HepG2 (cell line): ENCODE data around the gene TNFAIP2. TPM values are rescaled to one million over a fixed set of nuclear protein-coding genes. Genes with fewer than 3 reads are reported as not detected.

Experiments used
- HMG20B ChIP-seq: conservative IDR thresholded peaks from 2 replicates; pipeline ENCODE4 v1.6.1; 2016; ENCODE audit warnings: missing genetic modification reagents, missing compliant biosample characterization
- HOXA9 ChIP-seq: sonication (generic); formaldehyde crosslinking; IDR thresholded peaks from 2 replicates; pipeline ENCODE4 v1.8.1; 2022; ENCODE audit warnings: missing genetic modification reagents, mild to moderate bottlenecking, moderate library complexity, borderline replicate concordance
- KLF6 ChIP-seq: IDR thresholded peaks from 2 replicates; pipeline ENCODE4 v1.8.0; 2016; ENCODE audit warnings: missing biosample characterization, missing genetic modification reagents
- MBD4 ChIP-seq: IDR thresholded peaks from 2 replicates; pipeline ENCODE4 v1.6.1; 2012; ENCODE audit warnings: low read length, inconsistent platforms, borderline replicate concordance
- MLLT10 ChIP-seq: sonication (generic); formaldehyde crosslinking; IDR thresholded peaks from 2 replicates; pipeline ENCODE4 v1.4.0; 2020; ENCODE audit warnings: missing genetic modification reagents
- NFATC3 ChIP-seq: sonication (generic); formaldehyde crosslinking; IDR thresholded peaks from 2 replicates; pipeline ENCODE4 v1.5.1; 2020; ENCODE audit warnings: mild to moderate bottlenecking, missing genetic modification reagents
- RBFOX2 ChIP-seq: fragments of 200-400 bp; formaldehyde crosslinking; IDR thresholded peaks from 2 replicates; pipeline ENCODE4 v1.6.1; 2017; ENCODE audit warnings: low read depth, mild to moderate bottlenecking, low read length
- THRA ChIP-seq: sonication (generic); formaldehyde crosslinking; IDR thresholded peaks from 2 replicates; pipeline ENCODE4 v1.4.0; 2020; ENCODE audit warnings: missing genetic modification reagents, borderline replicate concordance
- TOPORS ChIP-seq: sonication (generic); formaldehyde crosslinking; IDR thresholded peaks from 2 replicates; pipeline ENCODE4 v1.8.0; 2023; ENCODE audit warnings: mild to moderate bottlenecking, missing genetic modification reagents
- ZBTB49 ChIP-seq: sonication (generic); formaldehyde crosslinking; IDR thresholded peaks from 2 replicates; pipeline ENCODE4 v1.4.0; 2020; ENCODE audit warnings: missing genetic modification reagents, borderline replicate concordance
- ZNF143 ChIP-seq: sonication (generic); formaldehyde crosslinking; IDR thresholded peaks from 2 replicates; pipeline ENCODE4 v1.4.0; 2020; ENCODE audit warnings: missing genetic modification reagents
- ZNF20 ChIP-seq: sonication (generic); formaldehyde crosslinking; IDR thresholded peaks from 2 replicates; pipeline ENCODE4 v1.4.0; 2020; ENCODE audit warnings: mild to moderate bottlenecking, moderate library complexity, missing genetic modification reagents
- ZNF274 ChIP-seq: sonication (generic); formaldehyde crosslinking; IDR thresholded peaks from 2 replicates; pipeline ENCODE4 v1.5.1; 2020; ENCODE audit warnings: mild to moderate bottlenecking, missing genetic modification reagents
- ZNF441 ChIP-seq: sonication (generic); formaldehyde crosslinking; IDR thresholded peaks from 2 replicates; pipeline ENCODE4 v1.7.0; 2021; ENCODE audit warnings: missing genetic modification reagents, borderline replicate concordance
- ZNF556 ChIP-seq: sonication (generic); formaldehyde crosslinking; IDR thresholded peaks from 2 replicates; pipeline ENCODE4 v1.4.0; 2020; ENCODE audit warnings: mild to moderate bottlenecking, missing genetic modification reagents, borderline replicate concordance
- ZNF570 ChIP-seq: sonication (generic); formaldehyde crosslinking; IDR thresholded peaks from 2 replicates; pipeline ENCODE4 v1.4.0; 2020; ENCODE audit warnings: mild to moderate bottlenecking, missing genetic modification reagents, borderline replicate concordance
- ZNF703 ChIP-seq: sonication (generic); formaldehyde crosslinking; IDR thresholded peaks from 2 replicates; pipeline ENCODE4 v1.5.1; 2020; ENCODE audit warnings: missing genetic modification reagents, mild to moderate bottlenecking, moderate library complexity, borderline replicate concordance
- polyA plus RNA-seq, 8 experiments: library from polyadenylated mRNA; depleted of rRNA in 3 of 8; stranded (reverse) in 7 of 8; unstranded in 1 of 8; fragments of >200 nt; fragmentation: Illumina TruSeq in 4 of 8; extraction: Trizol in 4 of 8; gene quantifications; 2 replicates each; pipeline versions ENCODE4 v1.2.1 to v1.2.3, GENCODE V29; 2011 to 2016; ENCODE audit warnings: low read depth in 4 of 8, missing spikeins in 1 of 8, mixed read lengths in 1 of 8; ENCODE audit not compliant: insufficient read depth in 1 of 8
- total RNA-seq, 5 experiments: library from RNA; depleted of rRNA; stranded (reverse); fragments of >200 nt; fragmentation: Illumina TruSeq; extraction: Trizol; gene quantifications; 2 replicates each; pipeline ENCODE4 v1.2.3, GENCODE V29; 2016; ENCODE audit warnings: low read depth in 1 of 5
- TF ChIP-seq, protein P1 (sequence below), 2 experiments: sonication (generic) in 1 of 2; formaldehyde crosslinking in 1 of 2; IDR thresholded peaks; 2 replicates each; pipeline versions ENCODE4 v1.6.1 to v1.9.0; 2014 to 2022; ENCODE audit warnings: antibody characterized with exemption in 1 of 2, borderline replicate concordance in 1 of 2, inconsistent platforms in 1 of 2, low read depth in 1 of 2, missing genetic modification reagents in 1 of 2

TNFAIP2 gene
- total and polyA plus RNA-seq, 2 of the 13 experiments (the other 11 are each of a cell fraction or from before 2014, with no cell fraction given), result 0.46 to 1.5 TPM

DNA sequence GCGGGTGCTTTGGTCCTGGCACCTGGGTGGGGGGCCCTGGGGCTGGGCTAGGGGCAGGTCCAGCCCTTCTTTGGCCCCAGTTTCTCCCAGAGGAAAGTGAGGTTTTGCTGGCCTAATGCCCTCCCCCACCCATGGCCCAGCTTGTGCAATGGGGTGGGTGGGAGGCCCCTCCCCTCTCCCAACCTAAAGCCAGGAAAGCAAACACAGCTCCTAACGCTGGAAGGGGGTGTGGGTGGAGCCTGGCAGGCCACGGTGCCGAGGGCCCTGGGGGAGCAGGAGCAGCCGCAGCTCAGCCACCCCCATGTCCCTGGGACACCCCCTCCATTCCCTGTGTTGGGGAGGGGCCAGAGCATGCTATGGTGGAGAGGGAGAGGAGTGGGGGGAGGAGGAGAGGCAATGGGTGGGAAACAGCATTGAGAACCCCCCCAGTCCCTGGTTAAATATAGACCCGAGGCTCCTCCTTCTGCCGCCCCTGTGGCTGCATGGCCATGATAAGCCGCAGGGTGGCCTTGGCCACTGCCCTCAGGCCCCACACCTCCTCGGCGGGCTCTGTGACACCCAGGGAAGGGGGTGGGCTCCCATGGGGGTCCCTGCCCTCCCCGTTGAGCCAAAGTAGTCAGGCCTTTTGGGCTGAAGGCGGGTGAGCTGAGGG, 24.1 kb upstream of the TNFAIP2 start (continued):
- TF ChIP-seq ZNF556 (CRISPR knock-in tag), result no peak; the same call in 1 of the 2 replicates
- TF ChIP-seq MLLT10 (CRISPR knock-in tag), result no peak
- no peak for TF ChIP-seq TOPORS (CRISPR knock-in tag)
- TF ChIP-seq ZBTB49 (CRISPR knock-in tag), result no peak
- TF ChIP-seq HOXA9 (CRISPR knock-in tag), result no peak
- peak; percentile 20; the same call in 1 of the 2 replicates for TF ChIP-seq KLF6
- no peak for TF ChIP-seq NFATC3 (CRISPR knock-in tag)
- TF ChIP-seq MBD4, result no peak
- TF ChIP-seq ZNF570, result no peak
- TF ChIP-seq, protein P1, sequence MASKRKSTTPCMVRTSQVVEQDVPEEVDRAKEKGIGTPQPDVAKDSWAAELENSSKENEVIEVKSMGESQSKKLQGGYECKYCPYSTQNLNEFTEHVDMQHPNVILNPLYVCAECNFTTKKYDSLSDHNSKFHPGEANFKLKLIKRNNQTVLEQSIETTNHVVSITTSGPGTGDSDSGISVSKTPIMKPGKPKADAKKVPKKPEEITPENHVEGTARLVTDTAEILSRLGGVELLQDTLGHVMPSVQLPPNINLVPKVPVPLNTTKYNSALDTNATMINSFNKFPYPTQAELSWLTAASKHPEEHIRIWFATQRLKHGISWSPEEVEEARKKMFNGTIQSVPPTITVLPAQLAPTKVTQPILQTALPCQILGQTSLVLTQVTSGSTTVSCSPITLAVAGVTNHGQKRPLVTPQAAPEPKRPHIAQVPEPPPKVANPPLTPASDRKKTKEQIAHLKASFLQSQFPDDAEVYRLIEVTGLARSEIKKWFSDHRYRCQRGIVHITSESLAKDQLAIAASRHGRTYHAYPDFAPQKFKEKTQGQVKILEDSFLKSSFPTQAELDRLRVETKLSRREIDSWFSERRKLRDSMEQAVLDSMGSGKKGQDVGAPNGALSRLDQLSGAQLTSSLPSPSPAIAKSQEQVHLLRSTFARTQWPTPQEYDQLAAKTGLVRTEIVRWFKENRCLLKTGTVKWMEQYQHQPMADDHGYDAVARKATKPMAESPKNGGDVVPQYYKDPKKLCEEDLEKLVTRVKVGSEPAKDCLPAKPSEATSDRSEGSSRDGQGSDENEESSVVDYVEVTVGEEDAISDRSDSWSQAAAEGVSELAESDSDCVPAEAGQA (IDR thresholded peaks at IDR 0.05; ENCODE audit: low read depth), result no peak
- TF ChIP-seq, protein P1 (CRISPR knock-in tag; IDR thresholded peaks at IDR 0.05; ENCODE audit: borderline replicate concordance), result no peak
- TF ChIP-seq HMG20B (CRISPR knock-in tag), result peak; percentile 82
- TF ChIP-seq ZNF703, result 0 out of 2 replicates have a peak, but pooled peaks have one; percentile 45
- peak; percentile 66; the same call in 1 of the 2 replicates for TF ChIP-seq THRA (CRISPR knock-in tag)
- no peak for TF ChIP-seq ZNF20
- no peak for TF ChIP-seq ZNF143 (CRISPR knock-in tag)
- TF ChIP-seq ZNF274 (CRISPR knock-in tag), result no peak
- TF ChIP-seq ZNF441 (CRISPR knock-in tag), result peak; percentile 26; the same call in 1 of the 2 replicates
- peak; percentile 77 for TF ChIP-seq RBFOX2
